HG02870 (cell line): ENCODE results near the gene PRDX3.

Experiments used
- ATAC-seq: cut with Tn5 transposase; IDR thresholded peaks from one replicate; pipeline ENCODE4 v1.9.1; 2021; ENCODE audit warnings: mild to moderate bottlenecking, moderate library complexity; ENCODE audit not compliant: unreplicated experiment

PRDX3 gene

DNA sequence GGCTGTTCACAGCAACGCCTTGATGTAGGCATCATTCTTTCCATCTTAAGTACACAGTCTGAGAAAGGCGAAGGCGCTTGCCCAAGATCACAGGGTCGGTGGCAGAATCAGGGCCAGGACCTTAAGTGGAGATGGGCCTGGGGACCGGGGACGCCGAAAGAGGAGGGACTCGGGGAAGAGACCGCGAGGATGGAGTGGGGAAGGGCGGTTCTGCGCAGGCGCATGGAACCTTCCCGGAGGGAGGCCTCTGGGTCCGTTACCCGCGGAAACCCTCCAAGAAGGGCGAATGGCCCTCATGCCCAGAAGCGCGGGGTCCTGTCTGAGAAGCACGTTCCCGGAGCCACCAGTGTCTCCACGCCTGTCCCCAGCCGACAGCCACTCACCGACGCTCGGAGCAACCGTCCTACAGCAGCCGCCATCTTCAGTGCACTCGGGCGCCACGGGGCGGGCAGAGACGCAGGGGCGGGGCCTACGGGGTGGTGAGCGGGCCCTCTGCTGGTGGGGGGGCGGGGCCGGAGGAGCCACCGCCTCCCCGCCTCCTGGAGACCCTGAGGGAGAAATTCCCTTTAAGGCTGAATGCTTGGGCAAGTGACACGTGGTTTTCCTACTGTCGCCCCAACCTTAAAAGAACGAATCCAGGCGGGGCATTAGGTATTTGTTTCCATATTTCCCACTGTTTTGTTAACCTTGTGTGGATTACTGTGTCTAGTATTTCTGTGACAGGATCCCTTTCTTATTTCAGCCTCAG lies at the start of gene PRDX3:
TSS of gene PRDX3 (minus strand) at position 441 of the 748 bp plus-strand sequence. CDS start at position 419, 22 bp downstream.
- peak; percentile 75 for ATAC-seq

GRCh38 chr10:119227825-119228224 lies 49.2 kb upstream of the PRDX3 start:
- ATAC-seq, result no peak

- ATAC-seq, result no peak
Observed at GRCh38 chr10:119225083-119225658, 46.6 kb upstream of the PRDX3 start.

DNA sequence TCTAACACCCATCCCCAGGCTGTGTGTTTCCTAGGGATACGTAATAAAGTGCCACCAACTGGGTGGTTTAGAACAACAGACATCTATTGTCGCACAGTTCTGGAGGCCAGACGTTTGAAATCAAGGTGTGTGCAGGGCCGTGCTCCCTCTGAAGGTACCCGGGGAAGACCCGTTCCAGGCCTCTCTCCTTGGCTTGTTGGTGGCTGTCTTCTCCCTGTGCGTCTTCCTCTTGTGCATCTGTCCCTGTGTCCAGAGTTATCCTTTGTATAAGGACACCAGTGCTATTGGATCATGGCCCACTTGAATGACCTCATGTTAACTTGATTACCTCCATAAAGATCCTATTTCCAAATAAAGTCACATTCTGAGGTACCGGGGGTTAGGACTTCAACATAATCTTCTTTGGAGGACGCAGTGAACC lies 44.4 kb upstream of the PRDX3 start:
- ATAC-seq, result no peak

GRCh38 chr10:119222537-119222936 lies 43.9 kb upstream of the PRDX3 start:
- ATAC-seq, result no peak

DNA sequence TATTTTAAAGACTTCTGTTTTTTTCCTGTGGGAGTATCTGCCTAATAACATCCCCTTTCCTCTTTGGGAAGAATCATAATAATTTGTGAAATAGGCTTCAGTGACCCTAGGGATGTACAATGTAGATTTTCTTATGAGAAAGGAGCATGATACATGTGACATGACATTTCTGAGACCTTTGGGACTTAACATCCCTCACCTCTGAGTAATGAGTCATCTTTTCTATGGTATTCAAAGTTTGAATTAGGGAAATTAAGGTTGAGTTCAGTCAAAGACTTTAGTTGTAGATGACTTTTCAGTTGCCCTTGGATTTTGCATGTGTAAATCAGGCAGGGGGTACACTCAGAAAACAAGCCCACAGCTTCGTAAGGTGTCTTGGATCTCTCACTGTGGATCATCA lies 43.1 kb upstream of the PRDX3 start:
- no peak for ATAC-seq

DNA sequence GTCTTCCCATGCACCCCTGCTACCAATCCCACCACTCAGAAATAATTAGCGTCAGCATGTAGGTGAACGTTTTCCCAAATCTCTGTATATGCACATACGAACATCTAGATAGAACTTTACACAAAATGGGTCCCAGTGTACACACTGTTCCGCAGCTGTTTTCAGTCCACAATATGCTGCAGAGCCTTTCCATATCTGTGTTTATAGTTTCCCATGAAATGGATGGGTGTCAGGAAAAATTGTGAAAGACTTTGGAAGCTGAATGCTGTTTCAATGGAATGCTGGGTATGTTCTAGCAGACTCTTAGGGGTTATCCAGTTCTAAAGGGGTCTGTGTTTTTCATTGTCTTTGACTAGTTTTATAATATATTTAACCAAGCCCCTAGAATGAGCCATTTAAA lies 42.6 kb upstream of the PRDX3 start:
- ATAC-seq, result no peak

GRCh38 chr10:119219871-119220270 lies 41.3 kb upstream of the PRDX3 start:
- ATAC-seq, result no peak

GRCh38 chr10:119217991-119218490 lies 39.4 kb upstream of the PRDX3 start:
- ATAC-seq, result no peak

GRCh38 chr10:119217401-119217800 lies 38.8 kb upstream of the PRDX3 start:
- no peak for ATAC-seq

DNA sequence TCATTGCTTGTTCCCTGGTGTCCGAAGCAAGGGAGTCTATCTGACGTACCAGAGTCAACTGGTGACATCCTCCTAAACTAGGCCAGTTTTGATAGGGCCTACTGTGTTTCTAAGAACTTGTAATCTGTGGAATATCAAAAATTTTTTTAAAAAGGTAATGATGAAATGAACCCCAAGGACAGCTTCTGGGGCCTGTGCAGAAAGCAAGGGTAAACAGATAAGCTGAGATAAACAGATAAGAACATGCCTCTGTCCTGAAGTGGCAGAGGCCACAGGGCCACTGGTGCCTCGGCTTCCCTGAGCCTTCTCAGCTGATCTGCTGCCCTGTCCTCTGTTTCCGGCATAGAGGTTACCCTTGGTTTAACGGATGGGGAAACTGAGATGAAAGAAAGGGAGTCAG lies 37.5 kb upstream of the PRDX3 start:
- no peak for ATAC-seq

GRCh38 chr10:119215371-119215770 lies 36.8 kb upstream of the PRDX3 start:
- ATAC-seq, result no peak

- ATAC-seq, result no peak
Observed at GRCh38 chr10:119211625-119212441, 33.2 kb upstream of the PRDX3 start.

DNA sequence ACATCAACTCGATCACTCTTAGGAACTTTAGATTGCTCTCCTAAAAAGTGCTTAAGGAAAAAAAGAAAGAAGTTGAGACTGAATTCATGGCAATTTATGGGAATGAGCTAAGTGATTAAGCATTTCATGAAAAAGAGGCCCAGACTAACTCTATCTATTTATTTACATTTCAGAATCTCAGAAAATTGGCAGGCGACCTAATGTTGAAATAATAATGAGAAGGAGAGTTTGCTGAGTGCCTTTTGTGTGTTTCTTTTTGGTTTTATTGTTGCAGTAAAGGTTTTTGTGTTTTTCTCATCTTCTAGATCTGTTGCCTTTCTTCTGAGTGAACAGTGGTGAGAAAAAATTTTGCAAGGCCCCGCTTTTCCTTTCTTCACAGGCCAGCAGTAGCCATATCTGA lies 32.6 kb upstream of the PRDX3 start:
- ATAC-seq, result no peak

- no peak for ATAC-seq
Observed at GRCh38 chr10:119210633-119211032, 32.0 kb upstream of the PRDX3 start.

DNA sequence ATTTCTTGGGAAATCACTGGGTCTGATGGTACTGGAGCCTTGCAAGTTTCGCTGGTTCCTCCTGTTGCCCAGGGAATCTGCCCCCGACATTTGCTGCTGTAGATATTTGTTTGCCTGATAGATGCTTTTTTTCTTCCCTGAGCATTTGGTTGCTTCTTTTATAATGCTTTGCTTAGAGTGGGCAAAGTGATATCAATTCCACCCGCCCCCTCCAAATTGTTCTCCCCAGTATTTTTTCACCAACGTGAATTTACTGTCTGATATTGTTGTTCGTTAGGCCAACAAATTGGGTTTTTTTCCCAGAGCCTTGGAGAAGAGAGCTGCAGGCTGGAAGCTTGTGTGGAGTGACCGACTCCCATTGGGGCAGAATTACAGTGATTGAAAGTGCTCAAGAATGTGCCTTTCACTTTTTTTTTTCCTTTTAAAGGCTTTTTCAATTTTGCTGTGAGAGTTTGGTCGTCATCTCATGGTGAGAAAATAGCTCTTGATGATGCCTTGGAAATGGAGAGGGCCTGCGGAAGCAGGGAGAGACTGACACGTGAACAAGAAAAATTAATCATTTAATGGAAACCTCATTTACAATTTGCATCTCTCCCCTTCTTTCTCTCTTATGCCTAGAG lies 31.2 kb upstream of the PRDX3 start:
- no peak for ATAC-seq

DNA sequence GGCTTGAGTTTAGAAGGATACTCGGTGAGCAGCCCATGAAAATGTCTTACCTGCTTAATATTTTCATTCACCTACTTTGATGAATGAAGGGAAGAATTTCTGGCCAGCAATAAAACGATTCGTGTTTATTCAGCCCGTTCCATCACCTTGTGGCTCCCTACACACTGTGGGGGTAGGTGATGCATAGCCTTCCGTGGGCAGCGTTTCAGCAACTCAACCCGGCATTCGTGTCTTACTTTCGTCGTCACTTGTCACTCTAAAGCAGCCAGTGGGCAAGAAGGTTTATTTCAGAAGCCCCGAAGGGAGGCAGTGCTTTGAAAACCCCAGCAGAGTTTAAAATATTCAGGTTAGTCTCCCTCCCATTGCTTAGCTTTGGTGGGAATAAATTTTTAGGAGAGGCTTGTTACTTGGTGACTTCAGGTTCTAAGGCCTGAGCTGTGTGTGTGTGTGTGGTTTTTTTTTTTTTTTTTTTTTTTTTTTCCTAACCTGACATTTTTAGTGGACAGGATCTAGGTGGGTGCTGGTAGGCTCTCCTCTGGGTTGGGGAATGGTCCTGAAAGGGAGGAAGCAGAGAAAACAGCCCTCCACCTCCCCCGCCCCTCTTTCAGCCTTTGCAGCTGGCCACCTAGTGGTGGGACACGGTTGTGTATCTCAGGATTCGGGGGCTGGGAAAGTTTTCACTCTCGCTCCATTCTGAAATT lies 30.6 kb upstream of the PRDX3 start:
- no peak for ATAC-seq

DNA sequence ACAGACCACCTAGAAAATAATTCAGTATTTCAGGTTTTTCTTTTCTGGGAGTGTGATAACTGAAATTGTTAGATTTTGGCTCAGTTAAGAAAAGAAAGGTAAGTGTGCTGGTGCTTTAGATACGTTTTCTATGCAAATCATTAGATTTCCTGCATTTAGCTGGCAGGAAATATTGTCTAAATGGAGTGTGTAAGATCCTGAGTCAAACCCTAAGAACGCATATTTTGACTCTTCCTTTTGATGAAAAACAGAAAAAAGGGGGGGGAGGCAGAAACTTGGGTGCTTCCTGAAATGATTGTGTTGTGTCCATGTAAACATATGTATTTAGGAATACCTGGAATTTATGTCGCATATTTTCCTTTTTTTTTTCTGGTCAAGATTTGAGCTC lies 29.9 kb upstream of the PRDX3 start:
- ATAC-seq, result no peak

GRCh38 chr10:119207713-119208552 lies 29.3 kb upstream of the PRDX3 start:
- peak; percentile 5 for ATAC-seq

- peak; percentile 63 for ATAC-seq
Observed at GRCh38 chr10:119207366-119207666, 28.7 kb upstream of the PRDX3 start, which contains the start of gene GRK5. Gene GRK5 (plus strand): TSS chr10:119207571. CDS start chr10:119207918, 347 bp downstream.
